OCI-LY1 (cell line): ENCODE results near the gene MED6.

Experiments
- H2AFZ ChIP-seq: fragments of 200-600 bp; sonication (generic), shearing (Covaris generic); 2 replicates; pipeline ENCODE4 v1.6.0; 2014; ENCODE audit warnings: antibody characterized with exemption, mild to moderate bottlenecking, low read length
- H3F3A ChIP-seq: fragments of 200-600 bp; sonication (generic), shearing (Covaris generic); 2 replicates; pipeline ENCODE4 v1.6.0; 2014; ENCODE audit warnings: mild to moderate bottlenecking, antibody characterized with exemption, low read length, moderate library complexity; ENCODE audit not compliant: insufficient read depth
- H3K27ac ChIP-seq: fragments of 200-600 bp; sonication (generic); 2 replicates; pipeline ENCODE4 v1.5.1; 2014; ENCODE audit warnings: low read length, mixed run types, mild to moderate bottlenecking, low read depth; ENCODE audit not compliant: poor library complexity, severe bottlenecking
- H3K27me3 ChIP-seq: fragments of 200-600 bp; sonication (generic); 2 replicates; pipeline ENCODE4 v1.6.0; 2014; ENCODE audit warnings: antibody characterized with exemption, mild to moderate bottlenecking, low read length, moderate library complexity; ENCODE audit not compliant: insufficient read depth
- H3K36me3 ChIP-seq: fragments of 200-600 bp; sonication (generic); 2 replicates; pipeline ENCODE4 v1.6.1; 2014; ENCODE audit warnings: mild to moderate bottlenecking, antibody characterized with exemption, low read length, moderate library complexity, mixed read lengths; ENCODE audit not compliant: insufficient read depth
- H3K4me1 ChIP-seq: fragments of 200-600 bp; sonication (generic); 2 replicates; pipeline ENCODE4 v1.5.1; 2014; ENCODE audit warnings: mild to moderate bottlenecking, low read length, moderate library complexity; ENCODE audit not compliant: insufficient read depth, severe bottlenecking
- H3K4me2 ChIP-seq: fragments of 200-600 bp; sonication (generic), shearing (Covaris generic); 2 replicates; pipeline ENCODE4 v1.6.1; 2014; ENCODE audit warnings: low read length
- H3K4me3 ChIP-seq: fragments of 200-600 bp; sonication (generic); 2 replicates; pipeline ENCODE4 v1.5.1; 2014; ENCODE audit warnings: low read length, low read depth, mild to moderate bottlenecking, mixed read lengths; ENCODE audit not compliant: poor library complexity, severe bottlenecking
- H3K79me2 ChIP-seq: fragments of 200-600 bp; shearing (Covaris generic); 2 replicates; pipeline ENCODE4 v1.6.1; 2016; ENCODE audit warnings: mixed run types, low read length, mixed read lengths; ENCODE audit not compliant: insufficient read depth
- H3K9ac ChIP-seq: fragments of 200-600 bp; sonication (generic), shearing (Covaris generic); 2 replicates; pipeline ENCODE4 v1.6.1; 2014; ENCODE audit warnings: mild to moderate bottlenecking, low read length, mixed read lengths
- H3K9me2 ChIP-seq: fragments of 200-600 bp; sonication (generic), shearing (Covaris generic); 2 replicates; pipeline ENCODE4 v1.6.1; 2014; ENCODE audit warnings: low read depth, mild to moderate bottlenecking, low read length, mixed read lengths
- H3K9me3 ChIP-seq: fragments of 200-600 bp; shearing (Covaris generic); 2 replicates; pipeline ENCODE4 v1.6.1; 2014; ENCODE audit warnings: low read length, mixed read lengths
- H4K20me1 ChIP-seq: fragments of 200-600 bp; sonication (generic), shearing (Covaris generic); 2 replicates; pipeline ENCODE4 v1.6.0; 2016; ENCODE audit warnings: mild to moderate bottlenecking, low read length; ENCODE audit not compliant: insufficient read depth
- EZH2 ChIP-seq: fragments of 200-600 bp; sonication (generic), shearing (Covaris generic); IDR thresholded peaks from 2 replicates; pipeline ENCODE4 v1.8.0; 2017; ENCODE audit warnings: borderline replicate concordance, mixed run types, mild to moderate bottlenecking, antibody characterized with exemption, low read length, moderate library complexity, mixed read lengths
- TF ChIP-seq, protein P1 (sequence below): fragments of 200-600 bp; sonication (generic), shearing (Covaris generic); IDR thresholded peaks from 2 replicates; pipeline ENCODE4 v1.5.1; 2017; ENCODE audit warnings: mild to moderate bottlenecking, antibody characterized with exemption, low read length, moderate library complexity, mixed read lengths

Gene MED6

GRCh38 chr14:70646705-70647104 is 46.2 kb upstream of the MED6 start:
- Histone ChIP-seq H3K36me3 (peaks cover 59% of the 10 kb centered on the region; the same call in 1 of the 2 replicates), H3K9ac (no peak overlapping the region), H3K9me2 (no peaks in the 10 kb centered on the region), H3K27ac (no peak overlapping the region), H3K9me3 (no peaks in the 10 kb centered on the region), H2AFZ (no peak overlapping the region), H4K20me1 (no peaks in the 10 kb centered on the region), H3K4me2 (peak overlapping the region; percentile 39; the same call in 1 of the 2 replicates), H3K4me3 (no peak overlapping the region), H3F3A (no peaks in the 10 kb centered on the region), H3K4me1 (peaks cover 49% of the 10 kb centered on the region), H3K27me3 (no peaks in the 10 kb centered on the region), H3K79me2 (peaks cover 80% of the 10 kb centered on the region)
- TF ChIP-seq, protein P1, sequence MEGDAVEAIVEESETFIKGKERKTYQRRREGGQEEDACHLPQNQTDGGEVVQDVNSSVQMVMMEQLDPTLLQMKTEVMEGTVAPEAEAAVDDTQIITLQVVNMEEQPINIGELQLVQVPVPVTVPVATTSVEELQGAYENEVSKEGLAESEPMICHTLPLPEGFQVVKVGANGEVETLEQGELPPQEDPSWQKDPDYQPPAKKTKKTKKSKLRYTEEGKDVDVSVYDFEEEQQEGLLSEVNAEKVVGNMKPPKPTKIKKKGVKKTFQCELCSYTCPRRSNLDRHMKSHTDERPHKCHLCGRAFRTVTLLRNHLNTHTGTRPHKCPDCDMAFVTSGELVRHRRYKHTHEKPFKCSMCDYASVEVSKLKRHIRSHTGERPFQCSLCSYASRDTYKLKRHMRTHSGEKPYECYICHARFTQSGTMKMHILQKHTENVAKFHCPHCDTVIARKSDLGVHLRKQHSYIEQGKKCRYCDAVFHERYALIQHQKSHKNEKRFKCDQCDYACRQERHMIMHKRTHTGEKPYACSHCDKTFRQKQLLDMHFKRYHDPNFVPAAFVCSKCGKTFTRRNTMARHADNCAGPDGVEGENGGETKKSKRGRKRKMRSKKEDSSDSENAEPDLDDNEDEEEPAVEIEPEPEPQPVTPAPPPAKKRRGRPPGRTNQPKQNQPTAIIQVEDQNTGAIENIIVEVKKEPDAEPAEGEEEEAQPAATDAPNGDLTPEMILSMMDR = no peak
- TF ChIP-seq EZH2 = no peak

- H3K9ac ChIP-seq = no peak overlapping the region; the same call in 1 of the 2 replicates
- H3K9me3 ChIP-seq = no peaks in the 10 kb centered on the region
- H3K4me3 ChIP-seq = no peak overlapping the region
- no peaks in the 10 kb centered on the region for H3K9me2 ChIP-seq
- H3K27me3 ChIP-seq = no peaks in the 10 kb centered on the region
- peaks cover 50% of the 10 kb centered on the region; the same call in 1 of the 2 replicates for H3K36me3 ChIP-seq
- H3K27ac ChIP-seq = peak overlapping the region; percentile 24
- peaks cover 50% of the 10 kb centered on the region for H3K4me1 ChIP-seq
- no peak overlapping the region for H2AFZ ChIP-seq
- H3F3A ChIP-seq = no peaks in the 10 kb centered on the region
- H4K20me1 ChIP-seq = no peaks in the 10 kb centered on the region
- no peak for TF ChIP-seq EZH2
- TF ChIP-seq, protein P1 = no peak
- 0 out of 2 replicates have a peak overlapping the region, but pooled peaks have one; percentile 3 for H3K4me2 ChIP-seq
- H3K79me2 ChIP-seq = peaks cover 78% of the 10 kb centered on the region
Measured at GRCh38 chr14:70645892-70646291, 45.4 kb upstream of the MED6 start.

DNA sequence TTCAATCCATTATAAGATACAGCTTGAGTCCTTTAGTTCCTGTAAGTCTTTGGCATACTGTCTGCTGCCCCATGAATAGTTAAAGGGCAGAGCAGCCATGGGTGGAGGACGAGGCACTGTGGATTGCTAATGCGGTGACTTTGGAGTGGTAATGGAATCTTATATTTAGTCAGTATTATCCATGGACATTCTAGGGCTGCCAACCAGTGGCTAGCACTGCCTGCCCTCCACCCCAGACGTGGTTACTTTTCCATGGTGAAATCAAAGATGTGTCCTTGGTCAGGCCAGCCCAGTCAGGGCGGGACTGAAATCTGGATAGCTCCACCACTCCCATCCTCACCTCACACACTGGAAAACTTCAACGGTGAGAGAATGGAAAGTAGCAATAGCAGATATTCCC is 43.5 kb upstream of the MED6 start:
- Histone ChIP-seq H2AFZ (no peak overlapping the region), H3K27ac (peak overlapping the region; percentile 83), H3K9ac (peak overlapping the region; percentile 100), H3K4me1 (peaks cover 62% of the 10 kb centered on the region), H3K79me2 (peaks cover 67% of the 10 kb centered on the region), H3F3A (no peaks in the 10 kb centered on the region), H3K9me3 (no peaks in the 10 kb centered on the region), H3K27me3 (no peaks in the 10 kb centered on the region), H3K9me2 (no peaks in the 10 kb centered on the region), H4K20me1 (no peaks in the 10 kb centered on the region), H3K4me2 (peak overlapping the region; percentile 83), H3K36me3 (peaks cover 34% of the 10 kb centered on the region; the same call in 1 of the 2 replicates), H3K4me3 (peak overlapping the region; percentile 99)
- TF ChIP-seq EZH2 = no peak
- TF ChIP-seq, protein P1 = no peak; the same call in 1 of the 2 replicates
